BLaER1 treated with 17β-estradiol and CSF1 and Interleukin-3, amounts not matched to agents 10 nM and 100 nM (cell line): ENCODE measurements around the gene PFKFB3.

Experiments used
- H3K27ac ChIP-seq, 11 experiments: shearing (Covaris generic); formaldehyde crosslinking; 2 replicates each; pipeline ENCODE4 v1.8.1; 2022
- H3K27me3 ChIP-seq, 11 experiments: shearing (Covaris generic); formaldehyde crosslinking; 2 replicates each; pipeline ENCODE4 v1.8.1; 2022
- H3K36me3 ChIP-seq, 11 experiments: shearing (Covaris generic); formaldehyde crosslinking; 2 replicates each; pipeline ENCODE4 v1.8.1; 2022
- H3K4me1 ChIP-seq, 10 experiments: shearing (Covaris generic); formaldehyde crosslinking; 2 replicates each; pipeline ENCODE4 v1.8.1; 2022
- H3K4me2 ChIP-seq, 11 experiments: shearing (Covaris generic); formaldehyde crosslinking; 2 replicates each; pipeline ENCODE4 v1.8.1; 2022
- H3K4me3 ChIP-seq, 10 experiments: shearing (Covaris generic); formaldehyde crosslinking; 2 replicates each; pipeline ENCODE4 v1.8.1; 2022
- H3K9ac ChIP-seq, 11 experiments: shearing (Covaris generic); formaldehyde crosslinking; 2 replicates each; pipeline ENCODE4 v1.8.1; 2022
- H3K9me3 ChIP-seq, 11 experiments: shearing (Covaris generic); formaldehyde crosslinking; replicated peaks in 1 of 11; 2 replicates each; pipeline ENCODE4 v1.8.1; 2022
- H4K20me1 ChIP-seq, 11 experiments: shearing (Covaris generic); formaldehyde crosslinking; 2 replicates each; pipeline ENCODE4 v1.8.1; 2022
- Cebpa-rat ChIP-seq, 11 experiments: shearing (Covaris generic); IDR thresholded peaks; 2 replicates each; pipeline ENCODE4 v1.8.1; 2022

Gene PFKFB3

GRCh38 chr10:6202684-6203330, at the start of gene PFKFB3:
PFKFB3 (plus strand) TSS chr10:6202932; CDS start chr10:6203261, 329 bp downstream.
- H3K27ac ChIP-seq, result peak within 1 kb of the TSS; percentile 74 to 91 (median 86)
- H3K4me2 ChIP-seq, result peak within 1 kb of the TSS; percentile 92 to 100 (median 98)
- peaks cover 46 to 63% (median 54%) of the 10 kb centered on the region in 10 experiments for H3K4me1 ChIP-seq
- H3K4me3 ChIP-seq, result peak within 1 kb of the TSS; percentile 80 to 98 (median 84)
- peaks cover 45 to 82% (median 71%) of the 10 kb centered on the region in 11 experiments for H4K20me1 ChIP-seq
- H3K9ac ChIP-seq, result peak within 1 kb of the TSS; percentile 82 to 93 (median 88)
- H3K36me3 ChIP-seq, result peaks cover 0 to 29% (median 1%) of the 10 kb centered on the region in 11 experiments; a peak in 7 of 22 replicates
- H3K27me3 ChIP-seq, result peaks cover 0 to 23% (median 15%) of the 10 kb centered on the region in 11 experiments; a peak in 10 of 22 replicates
- TF ChIP-seq Cebpa-rat (IDR thresholded peaks at IDR 0.05), result no peak
- H3K9me3 ChIP-seq, result no peaks in the 10 kb centered on the region; a peak in 1 of 22 replicates

- H3K27me3 ChIP-seq, result no peaks in the 10 kb centered on the region
- no peak overlapping the region for H3K4me3 ChIP-seq
- H3K4me1 ChIP-seq, result peaks cover 32 to 52% (median 41%) of the 10 kb centered on the region in 10 experiments
- H3K27ac ChIP-seq, result no peak overlapping the region
- no peak overlapping the region for H3K4me2 ChIP-seq
- TF ChIP-seq Cebpa-rat (IDR thresholded peaks at IDR 0.05), result no peak
- H3K9me3 ChIP-seq, result peaks cover 0 to 13% (median 0%) of the 10 kb centered on the region in 11 experiments; a peak in 6 of 22 replicates
- H3K36me3 ChIP-seq, result peaks cover 0 to 30% (median 14%) of the 10 kb centered on the region in 11 experiments; a peak in 16 of 22 replicates
- H3K9ac ChIP-seq, result no peak overlapping the region
- H4K20me1 ChIP-seq, result peaks cover 32 to 69% (median 54%) of the 10 kb centered on the region in 11 experiments; a peak in 21 of 22 replicates
Measured at GRCh38 chr10:6153845-6154244, 48.9 kb upstream of the PFKFB3 start.

- Histone ChIP-seq H3K27me3 (no peaks in the 10 kb centered on the region), H3K9me3 (peaks cover 0 to 13% (median 0%) of the 10 kb centered on the region in 11 experiments; a peak in 6 of 22 replicates), H3K27ac (no peak overlapping the region), H3K9ac (no peak overlapping the region), H3K4me3 (no peak overlapping the region), H3K4me2 (no peak overlapping the region), H3K4me1 (peaks cover 25 to 45% (median 33%) of the 10 kb centered on the region in 10 experiments), H3K36me3 (peaks cover 0 to 27% (median 16%) of the 10 kb centered on the region in 11 experiments; a peak in 16 of 22 replicates), H4K20me1 (peaks cover 32 to 73% (median 56%) of the 10 kb centered on the region in 11 experiments; a peak in 21 of 22 replicates)
- no peak for TF ChIP-seq Cebpa-rat (IDR thresholded peaks at IDR 0.05)
Measured at GRCh38 chr10:6154566-6154965, 48.2 kb upstream of the PFKFB3 start.

- Histone ChIP-seq H3K4me1 (peaks cover 9 to 17% (median 12%) of the 10 kb centered on the region in 10 experiments), H3K4me3 (no peak overlapping the region), H4K20me1 (peaks cover 9 to 65% (median 31%) of the 10 kb centered on the region in 11 experiments; a peak in 18 of 22 replicates), H3K9ac (0 out of 22 replicates have a peak overlapping the region, but pooled peaks of 1 of the 11 experiments have one; percentile 2), H3K9me3 (peaks cover 0 to 13% (median 0%) of the 10 kb centered on the region in 11 experiments; a peak in 6 of 22 replicates), H3K27me3 (no peaks in the 10 kb centered on the region), H3K4me2 (no peak overlapping the region), H3K36me3 (peaks cover 0 to 25% (median 9%) of the 10 kb centered on the region in 11 experiments; a peak in 15 of 22 replicates), H3K27ac (peak overlapping the region in 1 of 11 experiments; percentile 14; a peak in 1 of 22 replicates)
- no peak for TF ChIP-seq Cebpa-rat (IDR thresholded peaks at IDR 0.05)
Measured at GRCh38 chr10:6158276-6158675, 44.5 kb upstream of the PFKFB3 start.

GRCh38 chr10:6161921-6162320, 40.8 kb upstream of the PFKFB3 start:
- peaks cover 14 to 56% (median 32%) of the 10 kb centered on the region in 11 experiments; a peak in 18 of 22 replicates for H4K20me1 ChIP-seq
- no peaks in the 10 kb centered on the region for H3K9me3 ChIP-seq
- H3K4me3 ChIP-seq, result no peak overlapping the region
- H3K9ac ChIP-seq, result no peak overlapping the region
- peaks cover 31 to 41% (median 34%) of the 10 kb centered on the region in 10 experiments for H3K4me1 ChIP-seq
- no peaks in the 10 kb centered on the region for H3K27me3 ChIP-seq
- TF ChIP-seq Cebpa-rat (IDR thresholded peaks at IDR 0.05), result no peak
- H3K36me3 ChIP-seq, result peaks cover 1 to 19% (median 16%) of the 10 kb centered on the region in 11 experiments; a peak in 18 of 22 replicates
- H3K27ac ChIP-seq, result no peak overlapping the region
- peak overlapping the region in 1 of 11 experiments; percentile 97; a peak in 1 of 22 replicates for H3K4me2 ChIP-seq

GRCh38 chr10:6162589-6163356, 40.0 kb upstream of the PFKFB3 start:
- peak overlapping the region; percentile 22 to 95 (median 92); a peak in 21 of 22 replicates for H3K27ac ChIP-seq
- H3K4me2 ChIP-seq, result peak overlapping the region; percentile 83 to 98 (median 94)
- no peak for TF ChIP-seq Cebpa-rat (IDR thresholded peaks at IDR 0.05)
- H3K4me3 ChIP-seq, result peak overlapping the region; percentile 64 to 84 (median 77); a peak in 19 of 20 replicates
- peak overlapping the region in 10 of 11 experiments; percentile 54 to 94 (median 90); a peak in 20 of 22 replicates for H3K9ac ChIP-seq
- H4K20me1 ChIP-seq, result peaks cover 23 to 65% (median 41%) of the 10 kb centered on the region in 11 experiments; a peak in 21 of 22 replicates
- peaks cover 33 to 49% (median 39%) of the 10 kb centered on the region in 10 experiments for H3K4me1 ChIP-seq
- H3K36me3 ChIP-seq, result peaks cover 8 to 25% (median 24%) of the 10 kb centered on the region in 11 experiments; a peak in 19 of 22 replicates
- H3K27me3 ChIP-seq, result no peaks in the 10 kb centered on the region
- H3K9me3 ChIP-seq, result no peaks in the 10 kb centered on the region

GRCh38 chr10:6163364-6164270, 39.1 kb upstream of the PFKFB3 start:
- peak overlapping the region; percentile 83 to 94 (median 91) for H3K9ac ChIP-seq
- H3K27me3 ChIP-seq, result no peaks in the 10 kb centered on the region
- TF ChIP-seq Cebpa-rat (IDR thresholded peaks at IDR 0.05), result no peak
- H3K27ac ChIP-seq, result peak overlapping the region; percentile 86 to 95 (median 92)
- H3K9me3 ChIP-seq, result no peaks in the 10 kb centered on the region
- H4K20me1 ChIP-seq, result peaks cover 29 to 67% (median 46%) of the 10 kb centered on the region in 11 experiments; a peak in 21 of 22 replicates
- peak overlapping the region; percentile 64 to 84 (median 77) for H3K4me3 ChIP-seq
- H3K4me1 ChIP-seq, result peaks cover 40 to 58% (median 48%) of the 10 kb centered on the region in 10 experiments
- peak overlapping the region; percentile 83 to 98 (median 96) for H3K4me2 ChIP-seq
- H3K36me3 ChIP-seq, result peaks cover 16 to 34% (median 25%) of the 10 kb centered on the region in 11 experiments; a peak in 19 of 22 replicates
